Cortex of kidney (tissue), 1 donor: ENCODE data around the gene ADAMTS3.

ENCODE experiments used
- DNase-seq: peaks from one replicate; lab custom pipeline; 2025; lab: John Stamatoyannopoulos, UW

The ADAMTS3 gene

DNA sequence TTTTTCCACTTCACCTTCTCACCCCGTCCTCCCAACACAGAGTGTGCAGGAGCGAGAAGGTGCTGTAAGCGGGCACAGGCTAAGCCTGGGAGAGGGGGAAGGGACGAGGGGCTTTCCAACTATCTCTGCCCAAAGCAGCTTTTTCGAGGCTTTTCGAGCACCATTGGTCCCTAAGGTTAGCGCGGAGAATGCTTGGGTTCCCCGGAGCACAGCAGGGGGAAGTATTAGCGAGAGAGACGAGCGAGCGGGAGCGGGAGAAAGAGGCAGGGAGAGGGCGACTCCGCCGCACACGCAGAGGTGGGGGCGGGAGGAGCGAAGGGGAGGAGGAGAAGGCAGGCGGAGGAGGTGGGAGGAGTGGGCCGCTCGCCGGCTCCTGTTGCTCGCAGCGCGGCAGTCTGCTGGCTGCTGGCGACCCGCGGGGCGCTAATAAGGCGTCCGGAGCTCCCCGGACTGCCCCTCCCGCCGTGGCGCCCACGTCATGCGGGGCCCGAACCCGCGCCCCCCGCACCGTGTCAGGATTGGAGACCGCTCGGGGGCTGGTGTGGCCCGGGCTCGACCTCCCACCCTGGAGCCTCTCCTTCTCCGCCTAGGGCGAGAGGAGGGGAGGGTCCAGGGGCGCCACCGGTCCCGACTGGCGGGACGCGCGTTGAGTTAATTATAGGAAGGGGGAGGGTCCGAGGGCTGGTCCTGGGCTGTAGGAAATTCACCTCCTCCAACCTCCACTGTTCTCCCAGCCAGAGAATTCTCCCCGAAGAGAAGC lies at the start of gene ADAMTS3:
Gene ADAMTS3, minus strand, starts transcription at position 263 of the 760 bp plus-strand sequence. CDS start 459 bp downstream, outside the sequence.
- DNase-seq = no peak

DNA sequence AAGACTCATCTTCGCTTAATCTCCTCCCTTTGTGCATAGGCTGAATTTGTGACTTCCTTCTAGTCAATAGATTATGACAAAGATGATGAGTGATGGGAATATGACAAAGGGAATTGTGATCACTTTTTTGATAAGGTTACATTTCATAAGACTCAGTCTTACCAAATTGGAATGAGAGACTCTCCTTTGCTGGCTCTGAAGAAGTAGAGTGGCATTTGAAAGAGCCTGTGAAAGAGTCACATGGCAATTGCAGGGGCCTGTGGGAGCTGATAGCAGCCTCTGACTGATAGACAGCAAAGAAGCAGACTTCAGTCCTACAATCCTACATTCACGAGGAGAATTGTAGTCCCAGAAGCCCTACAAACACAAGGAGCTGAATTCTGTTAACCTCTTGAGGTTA lies 44.9 kb upstream of the ADAMTS3 start:
- DNase-seq = no peak

DNA sequence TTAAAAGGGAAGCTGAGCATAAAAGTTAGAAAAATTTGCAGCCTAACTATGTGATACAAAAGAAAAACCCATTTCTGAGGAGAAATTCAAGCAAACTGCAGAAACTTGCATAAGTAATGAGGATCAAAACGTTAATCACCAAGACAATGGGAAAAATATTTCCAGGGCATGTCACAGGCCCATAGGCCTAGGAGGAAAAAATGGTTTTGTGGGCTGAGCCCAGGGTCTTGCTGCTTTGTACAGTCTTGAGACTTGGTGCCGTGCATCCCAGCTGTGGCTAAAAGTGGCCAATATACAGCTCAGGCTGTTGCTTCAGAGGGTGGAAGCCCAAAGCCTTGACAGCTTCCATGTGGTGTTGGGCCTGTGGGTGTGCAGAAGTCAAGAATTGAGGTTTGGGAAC lies 37.7 kb upstream of the ADAMTS3 start:
- DNase-seq = no peak

DNA sequence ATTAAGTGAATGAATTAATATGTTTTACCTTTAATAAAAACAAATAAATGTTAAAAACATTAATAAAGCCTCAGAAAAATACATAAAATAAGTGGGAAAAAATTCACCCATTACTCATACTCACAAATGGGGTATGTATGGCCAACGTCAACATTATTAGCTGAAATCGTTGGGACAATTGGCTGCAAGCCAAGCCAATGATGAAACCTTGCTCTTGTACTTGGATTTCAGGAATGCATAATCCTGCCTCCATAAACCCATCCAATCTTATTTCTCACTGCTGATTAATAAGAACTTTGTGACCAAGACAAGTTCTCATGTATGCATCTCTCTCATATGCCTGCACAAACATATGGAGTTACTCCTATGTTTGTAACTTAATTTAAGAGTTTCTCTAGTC lies 35.3 kb upstream of the ADAMTS3 start:
- no peak for DNase-seq

DNA sequence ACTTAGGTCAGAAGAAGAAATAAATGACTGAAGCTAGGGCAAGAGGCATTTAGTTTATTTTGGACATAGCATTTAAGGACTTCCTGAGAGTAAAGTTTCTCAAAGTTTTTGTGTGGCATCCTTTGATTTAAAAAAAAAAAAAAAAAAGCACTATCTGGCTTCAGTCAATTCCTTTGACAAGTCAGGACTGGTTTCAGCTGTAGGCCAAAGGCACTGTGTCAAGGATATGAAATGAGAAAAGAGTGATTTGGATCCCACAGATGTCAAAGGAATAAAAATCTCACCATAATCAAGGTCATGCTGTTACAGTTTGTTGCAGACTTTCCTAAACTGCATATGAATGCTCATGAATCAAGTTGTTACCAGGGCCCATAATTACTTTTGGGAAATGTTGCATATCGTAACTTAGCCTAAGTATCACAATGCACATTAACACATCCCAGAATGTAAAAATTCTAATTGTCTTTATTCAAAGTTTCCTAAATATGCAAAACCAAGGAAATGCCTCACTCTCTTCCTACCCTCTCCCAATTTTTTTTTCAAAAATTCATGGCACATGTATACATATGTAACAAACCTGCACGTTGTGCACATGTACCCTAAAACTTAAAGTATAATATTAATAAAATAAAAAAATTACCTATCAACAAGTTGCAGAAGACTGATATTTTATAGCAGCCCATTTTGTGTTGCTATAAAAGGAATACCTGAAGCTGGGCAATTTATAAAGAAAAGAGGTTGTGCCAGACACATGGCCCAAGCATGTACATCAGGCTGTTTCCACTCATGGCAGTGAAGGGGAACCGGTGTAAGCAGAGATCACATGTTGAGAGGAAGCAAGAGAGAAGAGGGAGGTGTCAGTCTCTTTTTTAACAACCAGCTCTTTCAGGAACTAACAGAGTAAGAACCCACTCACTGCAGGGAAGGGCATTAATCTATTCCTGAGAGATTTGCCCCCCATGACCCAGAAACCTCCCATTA lies 33.7 kb upstream of the ADAMTS3 start:
- DNase-seq = no peak

DNA sequence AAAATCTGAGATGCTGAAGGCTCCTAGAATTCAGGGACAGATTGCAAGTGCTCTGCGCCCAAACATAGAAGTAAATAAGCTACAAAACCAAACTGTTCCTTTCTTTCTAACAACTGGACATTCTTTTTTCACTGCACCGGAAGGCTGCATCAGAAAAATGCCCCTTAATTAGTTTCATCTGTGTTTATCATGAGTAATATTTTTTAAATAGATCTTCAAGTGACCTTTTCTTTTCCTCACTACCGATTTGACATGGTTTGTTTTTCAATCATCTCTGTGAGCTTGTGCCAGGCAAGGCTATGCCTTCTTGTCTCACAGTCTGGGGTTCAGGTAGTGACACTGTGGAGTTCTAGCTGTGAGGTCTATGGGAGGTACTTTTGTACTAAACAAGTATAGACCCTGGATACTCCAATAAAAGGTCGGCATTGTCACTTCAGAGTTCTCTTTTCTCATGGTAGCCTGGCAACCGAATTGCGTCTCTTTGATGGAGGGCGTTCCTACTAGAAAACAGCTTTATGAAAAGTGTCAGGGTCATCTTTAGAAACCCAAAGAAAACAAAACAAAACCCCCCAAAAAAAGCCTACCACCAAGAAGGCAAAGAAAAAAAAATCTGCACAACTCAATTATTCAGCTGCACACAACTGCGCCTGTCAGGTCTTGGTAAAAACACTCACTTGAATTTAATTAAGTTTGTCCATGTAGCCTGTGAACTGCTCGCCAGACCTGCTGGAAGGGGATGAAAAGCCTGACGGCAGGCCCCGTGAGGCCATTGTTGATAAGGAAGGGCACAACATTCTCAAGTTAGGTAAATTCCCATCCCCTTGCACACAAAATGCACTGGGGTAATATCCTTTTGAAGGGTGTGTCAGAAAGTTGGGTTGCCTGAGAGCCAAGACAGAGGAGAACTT lies 22.8 kb upstream of the ADAMTS3 start:
- DNase-seq = no peak

DNA sequence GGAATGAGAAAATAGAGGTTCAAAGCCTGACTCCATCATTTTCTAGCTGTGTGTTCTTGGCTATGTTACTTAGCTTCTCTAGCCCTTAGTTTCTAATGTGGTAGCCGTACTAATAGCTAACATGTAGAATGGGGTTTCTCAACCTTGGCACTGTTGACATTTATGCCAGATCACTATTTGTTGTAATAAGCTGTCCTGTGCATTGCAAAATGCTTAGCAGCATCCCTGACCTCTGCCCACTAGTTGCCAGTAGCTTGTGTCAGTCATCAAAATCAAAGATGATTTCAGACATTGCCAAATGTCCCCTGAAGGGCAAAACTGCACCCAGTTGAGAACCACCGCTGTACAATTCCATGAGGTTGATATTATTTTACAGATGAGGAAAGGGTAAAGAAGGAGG lies 18.3 kb upstream of the ADAMTS3 start:
- DNase-seq = no peak

DNA sequence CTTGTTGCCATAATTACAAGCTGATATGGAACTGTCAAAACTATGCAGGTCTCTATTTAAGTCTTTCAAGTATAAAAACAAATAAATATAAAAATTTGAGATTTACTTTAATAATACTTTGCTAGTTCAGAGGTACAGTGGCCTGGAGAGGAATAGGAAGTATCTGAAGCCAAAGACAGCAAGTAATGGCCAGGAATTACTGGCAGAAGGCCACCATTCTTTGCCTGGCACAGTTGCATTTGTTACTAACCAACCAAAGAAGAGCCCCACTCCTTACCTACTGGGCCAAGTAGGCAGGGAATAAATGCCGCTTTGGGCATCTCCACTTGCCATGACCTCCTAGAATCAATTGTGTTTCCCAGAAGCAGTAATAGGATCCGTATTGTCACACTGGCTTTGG lies 13.8 kb upstream of the ADAMTS3 start:
- no peak for DNase-seq

DNA sequence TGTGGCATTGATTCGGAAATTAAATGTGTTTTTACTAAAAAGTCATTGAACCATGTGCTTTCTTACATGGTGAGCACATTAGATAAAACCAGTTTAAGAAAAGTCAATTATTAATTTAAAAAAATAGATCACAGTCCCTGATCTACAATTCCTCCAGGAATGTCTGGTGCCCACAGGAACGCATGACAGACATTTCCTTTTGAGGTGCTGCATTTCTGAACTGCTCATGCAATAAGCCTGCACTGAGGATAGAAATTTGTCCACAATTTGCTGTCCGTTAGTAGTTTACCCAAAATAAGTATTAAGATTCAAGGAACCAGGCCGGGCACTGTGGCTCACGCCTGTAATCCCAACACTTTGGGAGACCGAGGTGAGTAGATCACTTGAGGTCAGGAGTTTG lies 8.2 kb upstream of the ADAMTS3 start:
- no peak for DNase-seq

DNA sequence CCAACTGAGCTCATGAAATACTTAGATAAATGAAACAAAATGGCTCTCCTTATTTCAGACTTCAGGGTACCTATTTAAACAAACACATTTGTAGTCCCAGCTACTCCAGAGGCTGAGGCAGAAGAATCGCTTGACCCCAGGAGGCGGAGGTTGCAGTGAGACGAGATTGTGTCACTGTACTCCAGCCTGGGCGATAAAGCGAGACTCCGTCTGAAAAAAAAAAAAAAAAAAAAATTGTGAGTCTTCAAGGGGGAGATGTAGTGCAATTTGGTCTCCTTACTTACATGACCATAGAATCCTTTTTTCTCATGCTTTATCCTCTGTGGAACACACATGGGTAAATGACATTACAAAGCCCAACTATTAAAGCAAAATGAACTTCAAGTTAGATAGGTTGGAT lies 2.3 kb upstream of the ADAMTS3 start:
- DNase-seq = no peak

DNA sequence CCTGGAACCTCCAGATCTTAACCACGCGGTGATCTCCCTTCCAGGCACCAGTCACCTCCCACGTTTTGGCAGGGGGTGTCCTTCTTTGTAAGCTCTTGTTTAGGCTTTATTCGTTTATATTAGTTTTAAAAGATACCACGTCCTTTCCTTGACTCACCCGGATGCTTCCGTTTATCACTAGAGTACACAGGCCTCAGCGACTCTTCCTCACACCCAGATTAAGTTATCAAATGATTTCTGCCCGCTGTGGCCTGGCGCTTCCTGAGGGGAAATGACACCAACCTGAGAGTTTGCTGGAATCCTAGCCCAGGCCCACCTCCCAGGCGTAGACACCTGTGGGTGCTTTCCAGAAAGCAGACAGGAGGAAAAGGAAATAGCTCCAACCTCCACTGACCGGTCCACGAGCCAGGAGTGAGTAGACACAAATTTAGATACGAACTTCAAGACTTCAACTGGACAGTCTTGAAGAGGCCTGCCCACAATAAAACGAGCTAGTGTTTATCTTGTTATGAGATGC lies 756 bp upstream of the ADAMTS3 start:
- DNase-seq = no peak

DNA sequence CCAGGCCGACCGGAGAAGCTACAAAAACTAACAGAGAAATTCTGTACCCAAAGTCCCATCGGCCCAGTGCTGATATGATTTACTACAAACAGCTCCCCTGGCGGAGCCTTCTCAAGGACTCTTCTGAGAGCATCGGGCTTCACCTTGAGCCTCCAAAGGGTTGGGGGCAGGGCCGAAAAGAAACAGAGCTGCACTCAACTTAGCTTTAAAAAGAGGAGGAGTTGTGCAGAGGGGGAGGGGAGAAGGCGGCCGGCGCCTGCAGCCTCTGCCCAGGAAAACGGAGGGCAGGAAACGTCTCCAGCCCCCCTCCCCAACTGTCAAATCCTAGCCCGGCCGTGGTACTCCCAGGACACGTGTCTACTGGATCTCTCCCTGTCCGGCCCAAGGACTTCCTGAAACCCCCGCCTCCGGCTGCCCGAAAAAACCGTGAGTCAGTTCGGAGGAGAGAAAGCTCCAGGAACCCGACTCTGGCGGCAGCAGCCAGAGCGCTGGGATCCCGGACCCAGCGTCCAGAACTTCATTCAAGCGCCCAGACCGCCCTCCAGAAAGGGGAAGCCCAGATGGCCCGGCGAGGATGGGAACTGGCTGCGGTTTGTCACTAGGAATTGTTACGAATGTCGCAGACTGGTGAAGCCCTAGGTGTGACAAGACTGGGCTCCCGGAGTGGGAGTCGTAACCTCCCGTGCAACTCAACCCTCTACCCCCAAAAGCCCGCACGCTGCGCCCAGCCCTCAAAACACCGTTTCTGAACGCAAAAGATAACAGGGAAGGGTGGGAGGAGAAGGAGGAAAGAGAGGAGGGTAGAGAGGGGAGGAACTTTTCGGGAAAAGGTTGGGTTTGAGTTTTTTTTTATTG lies 973 bp downstream of the ADAMTS3 start:
- DNase-seq = peak; percentile 6

DNA sequence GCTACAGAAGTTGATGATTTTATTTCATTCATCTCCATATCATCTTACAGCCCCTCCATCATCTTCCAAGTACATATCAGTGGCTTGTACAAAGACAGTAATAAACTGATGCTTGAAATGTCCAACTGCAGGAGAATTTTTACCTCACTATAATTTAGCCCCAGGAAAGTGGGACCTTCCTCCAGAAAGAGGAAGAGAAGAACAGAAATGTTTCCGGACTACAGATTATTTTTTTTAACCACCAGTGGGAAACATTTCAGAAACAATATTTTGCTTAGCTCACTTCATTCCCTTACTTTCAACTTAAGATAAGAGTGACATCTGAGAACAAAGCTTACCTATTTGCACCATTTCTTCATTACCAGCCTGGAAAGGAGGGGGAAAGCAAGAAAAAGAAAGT lies 2.0 kb downstream of the ADAMTS3 start:
- DNase-seq = no peak

DNA sequence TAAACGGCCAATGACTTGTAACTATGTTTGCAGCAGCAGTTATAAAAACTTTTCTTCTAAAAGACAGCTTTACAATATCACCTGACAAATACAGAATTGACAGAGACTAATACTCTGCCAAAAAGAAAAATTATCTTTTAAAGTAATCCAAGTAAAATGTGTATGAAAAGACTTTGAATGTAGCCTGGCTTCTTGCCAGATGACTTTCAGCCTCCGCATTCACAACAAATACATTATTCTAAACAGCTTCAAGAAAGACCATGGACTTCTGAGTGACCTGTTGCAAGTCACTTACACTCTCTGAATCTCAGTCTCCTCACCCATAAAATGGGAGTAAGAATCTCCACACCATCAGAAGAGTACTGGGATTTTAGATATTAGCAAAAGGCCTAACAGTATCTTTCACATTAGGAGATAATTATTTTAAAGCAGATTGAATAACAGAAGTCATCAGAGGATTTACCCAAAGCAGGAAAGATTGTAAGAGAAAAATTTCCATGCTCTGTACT lies 2.5 kb downstream of the ADAMTS3 start:
- no peak for DNase-seq

DNA sequence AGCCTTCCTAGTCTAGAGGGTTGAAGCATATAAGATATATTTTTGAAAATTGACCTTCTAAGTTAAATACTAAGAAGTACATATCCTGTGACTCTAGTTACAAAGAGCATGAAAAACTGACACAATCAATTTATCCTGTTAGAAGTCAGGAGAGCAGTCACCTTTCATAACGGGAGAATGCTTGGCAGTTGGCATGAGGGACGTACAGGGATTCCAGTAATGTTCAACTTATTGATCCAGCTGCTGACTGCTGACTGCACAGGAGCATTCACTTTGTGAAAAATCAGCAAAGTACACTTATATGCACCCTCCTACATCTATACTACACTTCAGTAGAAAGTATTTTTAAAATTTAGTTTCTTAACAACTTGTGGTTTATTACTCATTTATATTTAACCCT lies 4.2 kb downstream of the ADAMTS3 start:
- no peak for DNase-seq

DNA sequence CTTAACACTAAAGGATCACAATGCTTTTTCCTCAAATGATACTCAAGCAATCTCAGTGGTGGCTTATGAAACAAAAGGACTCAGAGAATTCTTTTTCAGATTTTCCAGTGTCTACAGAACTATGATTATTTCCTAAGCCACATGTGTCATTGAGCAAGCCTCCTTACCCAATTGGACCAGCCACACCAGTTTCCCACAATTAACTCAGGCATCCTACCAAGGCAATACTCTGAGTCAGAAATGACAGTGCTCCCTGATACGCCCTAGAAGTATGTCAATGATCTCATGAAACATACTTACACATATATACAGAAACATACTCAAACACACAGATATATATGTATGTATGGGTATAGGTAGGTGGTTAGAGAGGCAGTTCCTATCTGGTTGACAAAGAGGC lies 4.8 kb downstream of the ADAMTS3 start:
- no peak for DNase-seq

DNA sequence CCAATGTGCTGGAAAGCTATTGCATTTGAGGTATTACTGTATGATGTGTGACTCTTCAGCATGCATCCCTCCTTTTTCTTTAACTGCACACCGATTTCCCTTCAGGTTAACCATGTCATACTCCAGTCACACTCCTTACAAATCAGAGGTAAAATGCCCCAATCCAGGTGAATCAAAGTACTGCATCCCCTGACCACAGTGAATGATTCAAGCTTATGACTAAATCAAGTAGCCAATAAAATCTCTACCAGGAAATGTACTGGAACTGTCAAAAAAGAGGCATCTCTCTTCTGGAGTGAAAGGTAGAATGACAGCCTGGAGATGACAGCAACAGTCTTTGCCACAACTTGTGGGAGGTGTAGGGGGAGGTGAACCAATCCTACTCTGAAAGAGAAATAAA lies 10.4 kb downstream of the ADAMTS3 start:
- DNase-seq = no peak

DNA sequence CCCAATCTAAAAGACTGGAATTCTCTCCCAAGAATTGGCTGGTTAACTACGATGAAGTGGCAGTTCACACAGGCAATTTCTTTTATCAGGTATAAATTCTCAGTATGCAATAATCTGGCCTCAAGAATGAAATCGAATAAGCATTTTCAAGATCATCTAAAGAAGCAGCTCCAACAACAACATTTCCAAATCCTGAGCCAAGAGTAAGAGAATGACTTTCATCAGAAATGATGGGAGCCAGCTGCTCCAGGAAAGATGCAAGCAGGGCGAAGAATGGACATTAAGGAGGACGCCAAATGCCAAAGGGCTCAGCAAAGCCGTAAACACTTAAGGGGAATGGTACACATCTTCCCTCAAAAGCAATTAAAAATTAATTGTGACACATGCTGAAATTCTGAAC lies 12.0 kb downstream of the ADAMTS3 start:
- DNase-seq = no peak

DNA sequence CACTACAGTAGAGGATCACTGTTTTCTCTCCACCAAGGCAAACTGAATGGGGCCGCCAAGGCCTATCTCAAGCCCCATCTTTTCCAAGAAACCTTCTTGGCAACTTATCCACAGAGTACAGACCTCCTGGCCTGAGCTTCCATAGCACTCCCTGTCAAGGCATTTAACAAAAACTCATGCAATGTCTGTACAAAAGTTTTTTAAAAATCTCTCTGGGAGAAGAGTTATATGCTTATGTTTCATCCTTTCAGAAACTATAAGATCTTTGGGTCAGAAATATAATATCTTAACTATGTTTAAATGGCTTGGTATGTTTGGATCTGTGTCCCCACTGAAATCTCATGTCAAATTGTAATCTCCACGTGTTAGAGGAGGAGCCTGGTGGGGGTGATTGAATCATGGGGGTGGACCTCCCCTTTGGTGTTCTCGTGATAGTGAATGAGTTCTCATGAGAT lies 13.6 kb downstream of the ADAMTS3 start:
- no peak for DNase-seq

DNA sequence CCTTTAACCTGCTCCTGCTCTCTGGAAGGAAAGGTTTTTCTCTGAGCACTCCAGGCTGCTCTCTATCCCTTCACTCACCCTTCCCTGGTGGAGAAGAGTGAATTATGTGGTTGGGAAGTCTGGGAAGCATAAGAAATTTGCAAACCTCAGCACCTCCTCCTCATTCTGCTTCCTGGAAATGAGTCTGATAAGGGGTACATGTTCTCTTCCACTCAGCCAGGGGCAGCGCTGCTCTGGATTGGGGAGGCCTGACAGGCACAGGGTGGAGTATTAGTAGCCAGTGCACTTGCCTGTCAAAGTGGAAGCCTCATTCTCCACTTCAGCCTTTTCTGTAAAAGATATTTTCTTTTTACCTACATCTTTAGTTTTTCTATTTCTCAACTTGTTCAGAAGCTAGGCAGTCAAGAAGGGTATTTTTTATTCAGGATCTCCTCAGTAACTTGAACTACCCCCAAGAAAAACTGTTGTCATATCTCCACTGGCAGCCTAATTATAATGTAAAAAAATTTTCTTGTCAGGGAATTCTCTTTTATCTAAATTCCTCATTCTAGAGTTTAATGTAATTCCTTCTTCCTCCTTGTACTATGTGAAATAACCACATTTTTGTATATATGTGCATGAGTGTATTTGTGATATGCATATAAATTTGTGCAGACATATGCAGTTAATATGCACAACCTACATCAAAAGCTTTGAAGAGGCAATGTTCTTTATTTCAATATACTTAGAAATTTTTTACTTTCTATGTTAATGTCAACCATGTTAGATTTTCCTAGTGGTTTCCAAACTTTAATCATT lies 15.3 kb downstream of the ADAMTS3 start:
- no peak for DNase-seq
